RWPE1 (cell line): ENCODE measurements around the gene SLC9A7.

ENCODE experiments used
- CTCF ChIA-PET: fragments of 350-600 bp; sonication (Branson Sonifier 250); formaldehyde crosslinking; extraction: SDS; loops from one replicate; lab custom pipeline; 2021; lab: Yijun Ruan, JAX
- POLR2A ChIA-PET: fragments of 400-600 bp; formaldehyde crosslinking; extraction: SDS; loops from one replicate; lab custom pipeline; 2020; ENCODE audit warnings: antibody characterized with exemption; ENCODE audit not compliant: low non-redundant PET; lab: Yijun Ruan, JAX
- DNase-seq: peaks from one replicate; pipeline ENCODE4 v3.0.0; 2012; ENCODE audit warnings: low spot score
- H3K27ac ChIP-seq: fragments of 450-650 bp; 2 replicates; pipeline ENCODE4 v1.5.1; 2017
- CTCF ChIP-seq: fragments of 450-650 bp; conservative IDR thresholded peaks from 2 replicates; pipeline ENCODE4 v1.5.1; 2017; ENCODE audit warnings: low read depth, mild to moderate bottlenecking

The SLC9A7 gene

GRCh38 chrX:46710927-46711623 is 47.8 kb downstream of the SLC9A7 start:
- DNase-seq: no peak
- ChIA-PET CTCF (no interaction called here), POLR2A (no interaction called here)
- no peak for TF ChIP-seq CTCF
- H3K27ac ChIP-seq: no peak overlapping the region

- peak; percentile 65 for DNase-seq
- ChIA-PET POLR2A (no interaction called here), CTCF (no interaction called here)
- TF ChIP-seq CTCF: no peak
- no peak overlapping the region for H3K27ac ChIP-seq
Observed at GRCh38 chrX:46710425-46710824, 48.5 kb downstream of the SLC9A7 start.

GRCh38 chrX:46707274-46707965 is 51.5 kb downstream of the SLC9A7 start:
- TF ChIP-seq CTCF: no peak
- DNase-seq: no peak
- H3K27ac ChIP-seq: no peak overlapping the region
- ChIA-PET POLR2A (no interaction called here), CTCF (interaction anchor here (0.7 kb wide), 1 partner anchor 29 kb away, joined by 3 read pairs; no protein-coding TSS in a partner anchor)

- ChIA-PET CTCF (no interaction called here), POLR2A (no interaction called here)
- no peak overlapping the region for H3K27ac ChIP-seq
- no peak for TF ChIP-seq CTCF
- DNase-seq: no peak
Observed at GRCh38 chrX:46704767-46705386, 54.0 kb downstream of the SLC9A7 start.

- TF ChIP-seq CTCF: no peak
- H3K27ac ChIP-seq: no peak overlapping the region
- ChIA-PET POLR2A (no interaction called here), CTCF (interaction anchor here (0.6 kb wide), 1 partner anchor 102 kb away, joined by 3 read pairs; no protein-coding TSS in a partner anchor)
- no peak for DNase-seq
Observed at GRCh38 chrX:46703980-46704379, 54.9 kb downstream of the SLC9A7 start.

- ChIA-PET POLR2A (no interaction called here), CTCF (no interaction called here)
- no peak overlapping the region for H3K27ac ChIP-seq
- no peak for DNase-seq
- no peak for TF ChIP-seq CTCF
Observed at GRCh38 chrX:46698691-46699090, 60.2 kb downstream of the SLC9A7 start.
